SK-N-SH treated with all-trans-retinoic acid at 6 μM for 48 hours (cell line): Measurements from ENCODE around the gene GRHL1.

Experiments used
- ATAC-seq: fragments of 200-7000 bp; cut with Tn5 transposase; 3 replicates; pipeline ENCODE4 v1.9.1; 2020; ENCODE audit warnings: mild to moderate bottlenecking, moderate library complexity
- ARNTL ChIP-seq: fragments of 450-650 bp; formaldehyde crosslinking; IDR thresholded peaks from 2 replicates; pipeline ENCODE4 v1.5.0; 2020; ENCODE audit warnings: low read depth, mild to moderate bottlenecking, moderate library complexity, borderline replicate concordance
- BACH2 ChIP-seq: fragments of 250-450 bp; sonication (Bioruptor Pico); IDR thresholded peaks from 2 replicates; pipeline ENCODE4 v1.9.0; 2021; ENCODE audit warnings: mild to moderate bottlenecking, borderline replicate concordance
- CSDC2 ChIP-seq: fragments of 250-450 bp; sonication (Bioruptor Pico); IDR thresholded peaks from 2 replicates; pipeline ENCODE4 v1.5.0; 2020; ENCODE audit warnings: mild to moderate bottlenecking, moderate library complexity
- ESRRG ChIP-seq: fragments of 250-450 bp; sonication (Bioruptor Pico); IDR thresholded peaks from 2 replicates; pipeline ENCODE4 v1.6.1; 2021; ENCODE audit warnings: mild to moderate bottlenecking
- GLIS3 ChIP-seq: fragments of 250-450 bp; sonication (Bioruptor Pico); IDR thresholded peaks from 2 replicates; pipeline ENCODE4 v1.5.0; 2020; ENCODE audit warnings: mild to moderate bottlenecking, moderate library complexity
- OSR1 ChIP-seq: fragments of 250-450 bp; sonication (Bioruptor Pico); IDR thresholded peaks from 2 replicates; pipeline ENCODE4 v1.8.0; 2022; ENCODE audit warnings: moderate library complexity, mild to moderate bottlenecking, inconsistent platforms
- PATZ1 ChIP-seq: fragments of 250-450 bp; sonication (Bioruptor Pico); IDR thresholded peaks from 2 replicates; pipeline ENCODE4 v1.8.0; 2020; ENCODE audit warnings: mild to moderate bottlenecking, moderate library complexity, borderline replicate concordance
- PPARA ChIP-seq: fragments of 250-450 bp; sonication (Bioruptor Pico); IDR thresholded peaks from 2 replicates; pipeline ENCODE4 v1.5.0; 2020; ENCODE audit warnings: mild to moderate bottlenecking, borderline replicate concordance
- SNAI2 ChIP-seq: fragments of 250-450 bp; sonication (Bioruptor Pico); IDR thresholded peaks from 2 replicates; pipeline ENCODE4 v1.5.0; 2020; ENCODE audit warnings: mild to moderate bottlenecking, moderate library complexity
- TCF4 ChIP-seq: fragments of 250-450 bp; sonication (Bioruptor Pico); IDR thresholded peaks from 2 replicates; pipeline ENCODE4 v1.8.0; 2021; ENCODE audit warnings: mild to moderate bottlenecking, moderate library complexity, borderline replicate concordance
- TOX ChIP-seq: fragments of 250-450 bp; sonication (Bioruptor Pico); IDR thresholded peaks from 2 replicates; pipeline ENCODE4 v1.8.0; 2021; ENCODE audit warnings: mild to moderate bottlenecking, moderate library complexity, borderline replicate concordance
- TSHZ2 ChIP-seq: fragments of 250-450 bp; sonication (Bioruptor Pico); IDR thresholded peaks from 2 replicates; pipeline ENCODE4 v1.5.0; 2020; ENCODE audit warnings: mild to moderate bottlenecking, moderate library complexity
- ZC3H10 ChIP-seq: fragments of 250-450 bp; sonication (Bioruptor Pico); IDR thresholded peaks from 2 replicates; pipeline ENCODE4 v1.5.1; 2021; ENCODE audit warnings: mild to moderate bottlenecking, moderate library complexity
- ZFP3 ChIP-seq: fragments of 250-450 bp; sonication (Bioruptor Pico); IDR thresholded peaks from 2 replicates; pipeline ENCODE4 v1.5.0; 2020; ENCODE audit warnings: mild to moderate bottlenecking, moderate library complexity
- ZFP30 ChIP-seq: fragments of 450-650 bp; formaldehyde crosslinking; IDR thresholded peaks from 2 replicates; pipeline ENCODE4 v1.5.0; 2022; ENCODE audit warnings: mild to moderate bottlenecking, moderate library complexity
- ZNF565 ChIP-seq: fragments of 450-650 bp; formaldehyde crosslinking; conservative IDR thresholded peaks from 2 replicates; pipeline ENCODE4 v1.5.0; 2020; ENCODE audit warnings: low read depth, mild to moderate bottlenecking, moderate library complexity
- ZNF70 ChIP-seq: fragments of 450-650 bp; formaldehyde crosslinking; IDR thresholded peaks from 2 replicates; pipeline ENCODE4 v1.5.0; 2020; ENCODE audit warnings: mild to moderate bottlenecking, moderate library complexity
- ZNF8 ChIP-seq: fragments of 450-650 bp; formaldehyde crosslinking; IDR thresholded peaks from 2 replicates; pipeline ENCODE4 v1.5.0; 2020; ENCODE audit warnings: mild to moderate bottlenecking, moderate library complexity
- TF ChIP-seq, protein P1 (sequence below): fragments of 250-450 bp; sonication (Bioruptor Pico); IDR thresholded peaks from 2 replicates; pipeline ENCODE4 v1.8.0; 2021; ENCODE audit warnings: low read depth, mild to moderate bottlenecking, moderate library complexity, borderline replicate concordance
- TF ChIP-seq, protein P2 (sequence below): fragments of 250-450 bp; sonication (Bioruptor Pico); IDR thresholded peaks from 2 replicates; pipeline ENCODE4 v1.5.1; 2020; ENCODE audit warnings: low read depth, mild to moderate bottlenecking, moderate library complexity
- TF ChIP-seq, protein P3 (sequence below): fragments of 250-450 bp; sonication (Bioruptor Pico); IDR thresholded peaks from 2 replicates; pipeline ENCODE4 v1.5.1; 2021; ENCODE audit warnings: mild to moderate bottlenecking, moderate library complexity

The GRHL1 gene

DNA sequence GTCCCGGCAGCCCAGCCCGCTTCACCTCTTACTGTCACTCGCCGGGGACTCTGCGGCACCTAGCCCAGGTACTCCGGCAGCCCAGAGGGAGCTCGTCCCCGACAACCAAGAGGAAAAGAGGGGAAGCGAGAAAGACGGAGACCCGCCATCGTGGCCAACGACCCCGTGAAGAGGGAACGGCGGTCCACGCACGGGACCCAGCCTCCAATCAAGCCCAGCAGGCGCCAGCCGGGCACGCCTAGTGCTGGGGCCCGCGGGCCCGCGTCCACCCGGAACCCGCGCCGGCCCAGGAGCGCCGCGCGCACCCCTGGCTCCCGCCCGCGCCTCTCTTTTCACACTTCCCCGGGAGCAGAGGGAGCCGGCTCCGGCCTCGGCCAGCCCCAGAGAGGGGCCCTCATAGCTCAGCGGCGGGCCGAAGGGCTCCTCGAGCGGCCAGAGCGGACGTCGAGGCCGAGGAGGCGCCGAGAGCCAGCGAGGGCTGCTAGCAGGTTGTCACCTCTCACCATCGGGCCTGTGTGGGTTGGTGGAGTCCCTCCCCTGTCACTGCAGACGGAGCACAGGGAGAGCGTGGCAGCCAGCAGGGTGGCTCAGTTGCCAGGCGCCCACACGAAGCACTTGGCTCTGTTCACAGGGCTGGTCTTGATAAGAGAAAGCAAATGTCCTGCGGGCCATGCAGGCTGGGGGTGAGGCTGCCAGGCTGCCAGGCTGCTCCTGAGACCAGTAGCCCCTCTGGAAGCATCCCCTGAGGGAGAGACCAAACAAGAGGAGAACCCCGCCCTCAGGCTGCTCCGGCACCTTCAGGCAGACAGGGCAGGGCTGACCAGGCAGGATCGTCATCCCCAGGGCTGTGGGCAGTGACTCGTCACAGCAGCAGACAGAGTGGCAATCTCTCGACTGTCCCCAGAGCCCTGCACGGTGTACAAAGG lies 55.0 kb downstream of the GRHL1 start:
- TF ChIP-seq CSDC2 (CRISPR knock-in tag), result no peak
- TF ChIP-seq TSHZ2 (CRISPR knock-in tag), result no peak
- TF ChIP-seq, protein P1, sequence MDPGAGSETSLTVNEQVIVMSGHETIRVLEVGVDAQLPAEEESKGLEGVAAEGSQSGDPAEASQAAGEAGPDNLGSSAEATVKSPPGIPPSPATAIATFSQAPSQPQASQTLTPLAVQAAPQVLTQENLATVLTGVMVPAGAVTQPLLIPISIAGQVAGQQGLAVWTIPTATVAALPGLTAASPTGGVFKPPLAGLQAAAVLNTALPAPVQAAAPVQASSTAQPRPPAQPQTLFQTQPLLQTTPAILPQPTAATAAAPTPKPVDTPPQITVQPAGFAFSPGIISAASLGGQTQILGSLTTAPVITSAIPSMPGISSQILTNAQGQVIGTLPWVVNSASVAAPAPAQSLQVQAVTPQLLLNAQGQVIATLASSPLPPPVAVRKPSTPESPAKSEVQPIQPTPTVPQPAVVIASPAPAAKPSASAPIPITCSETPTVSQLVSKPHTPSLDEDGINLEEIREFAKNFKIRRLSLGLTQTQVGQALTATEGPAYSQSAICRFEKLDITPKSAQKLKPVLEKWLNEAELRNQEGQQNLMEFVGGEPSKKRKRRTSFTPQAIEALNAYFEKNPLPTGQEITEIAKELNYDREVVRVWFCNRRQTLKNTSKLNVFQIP (CRISPR knock-in tag), result no peak
- no peak for TF ChIP-seq ESRRG (CRISPR knock-in tag)
- no peak for TF ChIP-seq TOX
- no peak for TF ChIP-seq ARNTL (CRISPR knock-in tag)
- TF ChIP-seq, protein P2, sequence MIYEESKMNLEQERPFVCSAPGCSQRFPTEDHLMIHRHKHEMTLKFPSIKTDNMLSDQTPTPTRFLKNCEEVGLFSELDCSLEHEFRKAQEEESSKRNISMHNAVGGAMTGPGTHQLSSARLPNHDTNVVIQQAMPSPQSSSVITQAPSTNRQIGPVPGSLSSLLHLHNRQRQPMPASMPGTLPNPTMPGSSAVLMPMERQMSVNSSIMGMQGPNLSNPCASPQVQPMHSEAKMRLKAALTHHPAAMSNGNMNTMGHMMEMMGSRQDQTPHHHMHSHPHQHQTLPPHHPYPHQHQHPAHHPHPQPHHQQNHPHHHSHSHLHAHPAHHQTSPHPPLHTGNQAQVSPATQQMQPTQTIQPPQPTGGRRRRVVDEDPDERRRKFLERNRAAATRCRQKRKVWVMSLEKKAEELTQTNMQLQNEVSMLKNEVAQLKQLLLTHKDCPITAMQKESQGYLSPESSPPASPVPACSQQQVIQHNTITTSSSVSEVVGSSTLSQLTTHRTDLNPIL (CRISPR knock-in tag), result no peak
- TF ChIP-seq ZC3H10 (CRISPR knock-in tag), result no peak
- TF ChIP-seq BACH2, result no peak
- TF ChIP-seq ZNF565 (CRISPR knock-in tag), result no peak
- TF ChIP-seq ZNF8, result no peak
- TF ChIP-seq SNAI2 (CRISPR knock-in tag), result no peak
- no peak for TF ChIP-seq TCF4 (CRISPR knock-in tag)
- no peak for TF ChIP-seq PPARA
- no peak for TF ChIP-seq GLIS3 (CRISPR knock-in tag)

GRCh38 chr2:10007435-10007834 lies 55.9 kb downstream of the GRHL1 start:
- no peak for ATAC-seq
- TF ChIP-seq ZNF70 (CRISPR knock-in tag), result no peak
- TF ChIP-seq, protein P2 (CRISPR knock-in tag), result no peak
- TF ChIP-seq PATZ1 (CRISPR knock-in tag), result no peak
- no peak for TF ChIP-seq ZNF8
- TF ChIP-seq SNAI2 (CRISPR knock-in tag), result no peak
- TF ChIP-seq BACH2, result no peak
- TF ChIP-seq CSDC2 (CRISPR knock-in tag), result no peak
- no peak for TF ChIP-seq ZNF565 (CRISPR knock-in tag)
- no peak for TF ChIP-seq TSHZ2 (CRISPR knock-in tag)
- no peak for TF ChIP-seq ZFP3 (CRISPR knock-in tag)
- TF ChIP-seq ZC3H10 (CRISPR knock-in tag), result no peak
- TF ChIP-seq ESRRG (CRISPR knock-in tag), result no peak
- no peak for TF ChIP-seq GLIS3 (CRISPR knock-in tag)
- TF ChIP-seq TCF4 (CRISPR knock-in tag), result no peak
- TF ChIP-seq OSR1 (CRISPR knock-in tag), result no peak
- TF ChIP-seq, protein P3, sequence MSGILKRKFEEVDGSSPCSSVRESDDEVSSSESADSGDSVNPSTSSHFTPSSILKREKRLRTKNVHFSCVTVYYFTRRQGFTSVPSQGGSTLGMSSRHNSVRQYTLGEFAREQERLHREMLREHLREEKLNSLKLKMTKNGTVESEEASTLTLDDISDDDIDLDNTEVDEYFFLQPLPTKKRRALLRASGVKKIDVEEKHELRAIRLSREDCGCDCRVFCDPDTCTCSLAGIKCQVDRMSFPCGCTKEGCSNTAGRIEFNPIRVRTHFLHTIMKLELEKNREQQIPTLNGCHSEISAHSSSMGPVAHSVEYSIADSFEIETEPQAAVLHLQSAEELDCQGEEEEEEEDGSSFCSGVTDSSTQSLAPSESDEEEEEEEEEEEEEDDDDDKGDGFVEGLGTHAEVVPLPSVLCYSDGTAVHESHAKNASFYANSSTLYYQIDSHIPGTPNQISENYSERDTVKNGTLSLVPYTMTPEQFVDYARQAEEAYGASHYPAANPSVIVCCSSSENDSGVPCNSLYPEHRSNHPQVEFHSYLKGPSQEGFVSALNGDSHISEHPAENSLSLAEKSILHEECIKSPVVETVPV (CRISPR knock-in tag), result no peak
- TF ChIP-seq ZFP30 (CRISPR knock-in tag), result no peak
- TF ChIP-seq, protein P1 (CRISPR knock-in tag), result no peak

More for the DNA sequence above, 55.0 kb downstream of the GRHL1 start:
- ATAC-seq, result peak; percentile 27; the same call in 2 of the 3 replicates
